Chondrocyte (in vitro differentiated cells): ENCODE results near the gene SFI1. TPM values are rescaled to one million over a fixed set of nuclear protein-coding genes. Genes with fewer than 3 reads are reported as not detected.
A peak's percentile ranks its signal among the peaks of the same experiment; 100 is the strongest.

Experiments
- DNase-seq: peaks from one replicate; pipeline ENCODE4 v3.0.0; 2021; ENCODE audit warnings: mixed read lengths, low spot score
- H3K27ac Mint-ChIP-seq: one replicate; pipeline ENCODE4 v1.8.0; 2021; ENCODE audit warnings: mild to moderate bottlenecking, moderate library complexity, mixed read lengths; ENCODE audit not compliant: unreplicated experiment
- H3K27me3 Mint-ChIP-seq: 2 replicates; pipeline ENCODE4 v1.8.0; 2021; ENCODE audit warnings: low read depth, mixed read lengths
- H3K36me3 Mint-ChIP-seq: 2 replicates; pipeline ENCODE4 v1.8.0; 2021; ENCODE audit warnings: low read depth, mixed read lengths
- H3K4me1 Mint-ChIP-seq: 2 replicates; pipeline ENCODE4 v1.8.0; 2021; ENCODE audit warnings: low read depth, mild to moderate bottlenecking, mixed read lengths
- H3K4me3 Mint-ChIP-seq: one replicate; pipeline ENCODE4 v1.8.0; 2021; ENCODE audit warnings: mild to moderate bottlenecking, moderate library complexity, mixed read lengths; ENCODE audit not compliant: unreplicated experiment
- H3K9me3 Mint-ChIP-seq: 2 replicates; pipeline ENCODE4 v1.8.0; 2021; ENCODE audit warnings: low read depth, mixed read lengths
- CTCF ChIP-seq: fragments of 200-600 bp; sonication (generic); IDR thresholded peaks from 2 replicates; pipeline ENCODE4 v1.5.0; 2021; ENCODE audit warnings: antibody characterized with exemption, mild to moderate bottlenecking, moderate library complexity
- total RNA-seq: library from RNA; stranded (reverse); gene quantifications from 3 replicates; pipeline ENCODE4 v1.2.1, GENCODE V29; 2021

SFI1 gene
- total RNA-seq, 1 donor from 2014 or later = 20.3 TPM

GRCh38 chr22:31605851-31606585 is 109.7 kb downstream of the SFI1 start:
- no peaks in the 10 kb centered on the region for H3K27me3 Mint-ChIP-seq
- no peaks in the 10 kb centered on the region for H3K9me3 Mint-ChIP-seq
- no peak for DNase-seq
- peaks cover 21% of the 10 kb centered on the region for H3K4me1 Mint-ChIP-seq
- peaks cover 1% of the 10 kb centered on the region for H3K36me3 Mint-ChIP-seq
- no peak for TF ChIP-seq CTCF
- no peak overlapping the region for H3K4me3 Mint-ChIP-seq
- H3K27ac Mint-ChIP-seq = no peak overlapping the region

GRCh38 chr22:31607696-31608095 is 111.4 kb downstream of the SFI1 start:
- Mint-ChIP-seq H3K4me1 (peaks cover 10% of the 10 kb centered on the region), H3K36me3 (peaks cover 1% of the 10 kb centered on the region), H3K27ac (no peak overlapping the region), H3K27me3 (no peaks in the 10 kb centered on the region), H3K9me3 (no peaks in the 10 kb centered on the region), H3K4me3 (no peak overlapping the region)
- no peak for DNase-seq
- TF ChIP-seq CTCF = no peak

GRCh38 chr22:31609716-31610115 is 113.4 kb downstream of the SFI1 start:
- Mint-ChIP-seq H3K9me3 (no peaks in the 10 kb centered on the region), H3K4me3 (no peak overlapping the region), H3K36me3 (no peaks in the 10 kb centered on the region), H3K4me1 (peaks cover 4% of the 10 kb centered on the region), H3K27me3 (no peaks in the 10 kb centered on the region), H3K27ac (no peak overlapping the region)
- no peak for TF ChIP-seq CTCF
- DNase-seq = peak; percentile 78

GRCh38 chr22:31610611-31611010 is 114.3 kb downstream of the SFI1 start:
- Mint-ChIP-seq H3K27ac (no peak overlapping the region), H3K9me3 (no peaks in the 10 kb centered on the region), H3K27me3 (no peaks in the 10 kb centered on the region), H3K4me3 (no peak overlapping the region), H3K36me3 (no peaks in the 10 kb centered on the region), H3K4me1 (peaks cover 4% of the 10 kb centered on the region)
- DNase-seq = peak; percentile 49
- no peak for TF ChIP-seq CTCF

- no peaks in the 10 kb centered on the region for H3K27me3 Mint-ChIP-seq
- no peak for TF ChIP-seq CTCF
- no peaks in the 10 kb centered on the region for H3K36me3 Mint-ChIP-seq
- H3K9me3 Mint-ChIP-seq = no peaks in the 10 kb centered on the region
- H3K27ac Mint-ChIP-seq = no peak overlapping the region
- peak; percentile 87 for DNase-seq
- peaks cover 4% of the 10 kb centered on the region for H3K4me1 Mint-ChIP-seq
- H3K4me3 Mint-ChIP-seq = no peak overlapping the region
These were observed 114.9 kb downstream of the SFI1 start for GRCh38 chr22:31611061-31611760.
